ENCODE measurements around the gene SDHA.

Gene SDHA

GRCh38 chr5:179401-179800 lies 38.7 kb upstream of the SDHA start:
- DNase-seq (ENCODE audit: low spot score): no peak
- in situ Hi-C loops (cut with MboI; ENCODE audit: low pct_unique_long_range_greater_than_20kb, low sequenced_read_pairs, unreplicated experiment): no loop called here
- TF ChIP-seq, protein P1, sequence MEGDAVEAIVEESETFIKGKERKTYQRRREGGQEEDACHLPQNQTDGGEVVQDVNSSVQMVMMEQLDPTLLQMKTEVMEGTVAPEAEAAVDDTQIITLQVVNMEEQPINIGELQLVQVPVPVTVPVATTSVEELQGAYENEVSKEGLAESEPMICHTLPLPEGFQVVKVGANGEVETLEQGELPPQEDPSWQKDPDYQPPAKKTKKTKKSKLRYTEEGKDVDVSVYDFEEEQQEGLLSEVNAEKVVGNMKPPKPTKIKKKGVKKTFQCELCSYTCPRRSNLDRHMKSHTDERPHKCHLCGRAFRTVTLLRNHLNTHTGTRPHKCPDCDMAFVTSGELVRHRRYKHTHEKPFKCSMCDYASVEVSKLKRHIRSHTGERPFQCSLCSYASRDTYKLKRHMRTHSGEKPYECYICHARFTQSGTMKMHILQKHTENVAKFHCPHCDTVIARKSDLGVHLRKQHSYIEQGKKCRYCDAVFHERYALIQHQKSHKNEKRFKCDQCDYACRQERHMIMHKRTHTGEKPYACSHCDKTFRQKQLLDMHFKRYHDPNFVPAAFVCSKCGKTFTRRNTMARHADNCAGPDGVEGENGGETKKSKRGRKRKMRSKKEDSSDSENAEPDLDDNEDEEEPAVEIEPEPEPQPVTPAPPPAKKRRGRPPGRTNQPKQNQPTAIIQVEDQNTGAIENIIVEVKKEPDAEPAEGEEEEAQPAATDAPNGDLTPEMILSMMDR (IDR thresholded peaks at IDR 0.05; ENCODE audit: extremely low read depth, insufficient read depth, missing control alignments): no peak

DNA sequence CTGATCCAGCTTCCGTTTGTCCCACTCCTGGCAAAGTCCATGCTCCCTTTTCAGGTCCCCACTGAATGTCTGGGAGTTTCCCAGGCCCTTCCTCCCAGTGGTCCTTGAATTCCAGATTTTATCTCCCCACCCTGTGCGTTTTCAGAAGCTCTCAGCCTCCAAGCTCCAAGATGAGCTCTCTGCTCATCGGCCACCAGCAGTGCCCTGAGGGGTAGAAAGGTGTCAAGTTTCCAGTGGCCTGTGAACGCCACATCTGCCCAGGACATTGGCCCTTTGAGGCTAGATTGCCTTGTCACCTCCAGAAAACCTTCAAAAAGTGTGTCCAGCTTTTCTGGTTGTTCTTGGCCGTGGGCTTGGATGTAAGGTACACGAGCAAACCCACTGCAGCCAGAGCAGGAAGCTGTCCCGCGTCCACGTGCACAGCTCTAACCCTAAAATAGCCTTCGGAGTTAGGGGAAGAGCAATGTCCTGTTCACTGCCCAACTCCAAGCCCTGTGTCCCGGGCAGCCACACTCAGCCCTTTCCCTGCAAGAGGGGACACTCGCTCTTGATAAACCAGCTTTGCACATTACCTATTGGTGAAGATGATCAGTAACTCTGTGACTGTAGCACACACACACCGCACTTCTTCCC lies 37.7 kb upstream of the SDHA start:
- in situ Hi-C loops (cut with MboI; ENCODE audit: low pct_unique_long_range_greater_than_20kb, low sequenced_read_pairs, unreplicated experiment): no loop called here
- TF ChIP-seq, protein P1 (IDR thresholded peaks at IDR 0.05; ENCODE audit: extremely low read depth, insufficient read depth, missing control alignments): no peak
- DNase-seq (ENCODE audit: low spot score): no peak

DNA sequence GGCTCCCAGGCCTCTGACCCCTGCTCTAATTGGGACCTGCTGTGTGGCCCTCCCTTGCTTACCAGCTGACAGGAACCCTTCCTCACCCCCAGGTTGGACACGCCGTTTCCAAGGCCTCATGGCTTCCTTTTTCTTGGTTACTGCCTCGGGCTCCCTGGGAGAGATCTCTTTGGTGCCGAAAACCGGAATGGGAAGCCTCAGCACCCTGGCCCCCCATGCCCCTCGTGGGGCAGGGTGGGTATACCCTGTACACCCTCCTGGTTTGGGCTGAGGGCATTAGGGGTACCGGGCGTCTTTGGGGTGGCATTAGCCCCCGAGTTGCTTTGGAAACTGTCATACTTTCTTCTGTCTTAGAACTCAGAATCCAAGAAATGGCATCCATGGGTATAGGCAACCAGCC lies 37.0 kb upstream of the SDHA start:
- TF ChIP-seq, protein P1 (IDR thresholded peaks at IDR 0.05; ENCODE audit: extremely low read depth, insufficient read depth, missing control alignments): no peak
- DNase-seq (ENCODE audit: low spot score): no peak
- in situ Hi-C loops (cut with MboI; ENCODE audit: low pct_unique_long_range_greater_than_20kb, low sequenced_read_pairs, unreplicated experiment): no loop called here

DNA sequence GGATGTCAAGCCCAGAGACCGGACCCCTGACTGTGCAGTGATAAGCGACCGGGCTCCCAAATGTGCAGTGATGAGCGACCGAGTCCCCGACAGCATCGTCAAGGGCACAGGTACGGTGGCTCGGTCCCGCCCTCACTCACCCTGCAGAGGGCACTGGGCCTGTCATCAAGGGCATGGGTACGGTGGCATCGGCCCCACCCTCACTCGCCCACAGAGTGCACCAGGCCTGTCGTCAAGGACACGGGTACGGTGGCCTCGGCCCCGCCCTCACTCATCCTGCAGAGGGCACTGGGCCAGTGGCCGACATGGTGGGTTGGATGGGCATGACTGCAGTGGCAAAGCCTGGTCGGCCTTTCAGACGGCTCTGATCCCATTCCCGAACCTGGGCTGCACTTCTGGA lies 36.6 kb upstream of the SDHA start:
- TF ChIP-seq, protein P1 (IDR thresholded peaks at IDR 0.05; ENCODE audit: extremely low read depth, insufficient read depth, missing control alignments): no peak
- in situ Hi-C loops (cut with MboI; ENCODE audit: low pct_unique_long_range_greater_than_20kb, low sequenced_read_pairs, unreplicated experiment): no loop called here
- no peak for DNase-seq (ENCODE audit: low spot score)

- TF ChIP-seq, protein P1 (IDR thresholded peaks at IDR 0.05; ENCODE audit: extremely low read depth, insufficient read depth, missing control alignments): no peak
- no peak for DNase-seq (ENCODE audit: low spot score)
- in situ Hi-C loops (cut with MboI; ENCODE audit: low pct_unique_long_range_greater_than_20kb, low sequenced_read_pairs, unreplicated experiment): no loop called here
Observed at GRCh38 chr5:182126-182525, 36.0 kb upstream of the SDHA start.

- in situ Hi-C loops (cut with MboI; ENCODE audit: low pct_unique_long_range_greater_than_20kb, low sequenced_read_pairs, unreplicated experiment): no loop called here
- TF ChIP-seq, protein P1 (IDR thresholded peaks at IDR 0.05; ENCODE audit: extremely low read depth, insufficient read depth, missing control alignments): no peak
- no peak for DNase-seq (ENCODE audit: low spot score)
Observed at GRCh38 chr5:184471-184870, 33.6 kb upstream of the SDHA start.
